ENCODE measurements around the gene TUBB4A. TPM values are rescaled to one million over a fixed set of nuclear protein-coding genes. Genes with fewer than 3 reads are reported as not detected.

The TUBB4A gene
- total and polyA plus RNA-seq, 9 of the 15 experiments (the other 6 are each of a cell fraction or from before 2014, with no cell fraction given): 0.14 to 7.0 (median 0.75) TPM

DNA sequence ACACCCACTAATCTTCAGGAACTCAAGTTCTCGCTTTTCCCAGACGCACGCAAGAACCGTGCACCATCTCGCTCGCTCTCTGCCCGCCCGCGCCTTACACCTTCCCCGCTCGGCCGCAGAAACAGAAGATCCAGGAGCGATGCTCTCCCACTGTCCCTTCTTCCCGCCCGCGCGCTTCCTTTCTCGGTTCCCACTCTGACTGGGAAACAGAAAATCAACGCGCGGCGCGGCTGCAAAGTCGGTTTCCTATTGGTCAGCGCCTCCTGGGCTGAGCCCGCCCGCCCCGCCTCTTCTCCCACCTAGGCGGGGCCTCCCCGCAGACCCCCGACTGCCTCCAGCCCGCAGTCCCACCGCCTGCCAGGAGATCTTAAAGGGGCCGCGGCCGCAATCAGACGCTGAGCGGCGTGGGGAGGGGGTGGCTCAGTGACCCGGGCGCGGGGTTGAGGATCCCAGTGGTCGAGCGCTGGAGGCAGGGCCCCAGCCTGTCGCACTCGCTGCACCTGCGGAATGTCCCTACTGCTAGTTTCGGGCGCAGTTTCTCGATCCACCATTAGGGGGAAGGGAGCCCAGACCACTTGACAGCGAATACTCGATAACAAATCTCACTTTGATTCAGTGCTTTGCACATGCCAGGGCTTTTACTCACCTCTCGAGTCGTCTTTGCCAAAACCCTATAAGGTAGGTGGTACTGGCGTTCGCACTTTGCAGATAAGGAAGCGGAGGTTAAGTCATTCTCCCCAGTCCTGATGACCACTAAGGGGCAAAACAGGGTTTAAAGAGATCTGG lies 41.8 kb downstream of the TUBB4A start (continued):
- TF ChIP-seq, protein P1, sequence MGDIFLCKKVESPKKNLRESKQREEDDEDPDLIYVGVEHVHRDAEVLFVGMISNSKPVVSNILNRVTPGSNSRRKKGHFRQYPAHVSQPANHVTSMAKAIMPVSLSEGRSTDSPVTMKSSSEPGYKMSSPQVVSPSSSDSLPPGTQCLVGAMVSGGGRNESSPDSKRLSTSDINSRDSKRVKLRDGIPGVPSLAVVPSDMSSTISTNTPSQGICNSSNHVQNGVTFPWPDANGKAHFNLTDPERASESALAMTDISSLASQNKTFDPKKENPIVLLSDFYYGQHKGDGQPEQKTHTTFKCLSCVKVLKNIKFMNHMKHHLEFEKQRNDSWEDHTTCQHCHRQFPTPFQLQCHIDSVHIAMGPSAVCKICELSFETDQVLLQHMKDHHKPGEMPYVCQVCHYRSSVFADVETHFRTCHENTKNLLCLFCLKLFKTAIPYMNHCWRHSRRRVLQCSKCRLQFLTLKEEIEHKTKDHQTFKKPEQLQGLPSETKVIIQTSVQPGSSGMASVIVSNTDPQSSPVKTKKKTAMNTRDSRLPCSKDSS (IDR thresholded peaks at IDR 0.05; ENCODE audit: low read depth, partially characterized antibody): no peak
- no peak for TF ChIP-seq PYGO2 (tag; IDR thresholded peaks at IDR 0.05)
- TF ChIP-seq DMBX1 (CRISPR knock-in tag; IDR thresholded peaks at IDR 0.05; ENCODE audit: borderline replicate concordance): no peak
- TF ChIP-seq, protein P2, sequence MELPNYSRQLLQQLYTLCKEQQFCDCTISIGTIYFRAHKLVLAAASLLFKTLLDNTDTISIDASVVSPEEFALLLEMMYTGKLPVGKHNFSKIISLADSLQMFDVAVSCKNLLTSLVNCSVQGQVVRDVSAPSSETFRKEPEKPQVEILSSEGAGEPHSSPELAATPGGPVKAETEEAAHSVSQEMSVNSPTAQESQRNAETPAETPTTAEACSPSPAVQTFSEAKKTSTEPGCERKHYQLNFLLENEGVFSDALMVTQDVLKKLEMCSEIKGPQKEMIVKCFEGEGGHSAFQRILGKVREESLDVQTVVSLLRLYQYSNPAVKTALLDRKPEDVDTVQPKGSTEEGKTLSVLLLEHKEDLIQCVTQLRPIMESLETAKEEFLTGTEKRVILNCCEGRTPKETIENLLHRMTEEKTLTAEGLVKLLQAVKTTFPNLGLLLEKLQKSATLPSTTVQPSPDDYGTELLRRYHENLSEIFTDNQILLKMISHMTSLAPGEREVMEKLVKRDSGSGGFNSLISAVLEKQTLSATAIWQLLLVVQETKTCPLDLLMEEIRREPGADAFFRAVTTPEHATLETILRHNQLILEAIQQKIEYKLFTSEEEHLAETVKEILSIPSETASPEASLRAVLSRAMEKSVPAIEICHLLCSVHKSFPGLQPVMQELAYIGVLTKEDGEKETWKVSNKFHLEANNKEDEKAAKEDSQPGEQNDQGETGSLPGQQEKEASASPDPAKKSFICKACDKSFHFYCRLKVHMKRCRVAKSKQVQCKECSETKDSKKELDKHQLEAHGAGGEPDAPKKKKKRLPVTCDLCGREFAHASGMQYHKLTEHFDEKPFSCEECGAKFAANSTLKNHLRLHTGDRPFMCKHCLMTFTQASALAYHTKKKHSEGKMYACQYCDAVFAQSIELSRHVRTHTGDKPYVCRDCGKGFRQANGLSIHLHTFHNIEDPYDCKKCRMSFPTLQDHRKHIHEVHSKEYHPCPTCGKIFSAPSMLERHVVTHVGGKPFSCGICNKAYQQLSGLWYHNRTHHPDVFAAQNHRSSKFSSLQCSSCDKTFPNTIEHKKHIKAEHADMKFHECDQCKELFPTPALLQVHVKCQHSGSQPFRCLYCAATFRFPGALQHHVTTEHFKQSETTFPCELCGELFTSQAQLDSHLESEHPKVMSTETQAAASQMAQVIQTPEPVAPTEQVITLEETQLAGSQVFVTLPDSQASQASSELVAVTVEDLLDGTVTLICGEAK (IDR thresholded peaks at IDR 0.05): peak; percentile 59
- TF ChIP-seq, protein P2 (CRISPR knock-in tag; IDR thresholded peaks at IDR 0.05): no peak
- TF ChIP-seq SMARCE1 (IDR thresholded peaks at IDR 0.05): 0 out of 2 replicates have a peak, but pooled peaks have one; percentile 18
- no peak for TF ChIP-seq NELFE (IDR thresholded peaks at IDR 0.05; ENCODE audit: insufficient read depth, insufficient read length)
- TF ChIP-seq RUNX1 (IDR thresholded peaks at IDR 0.05; ENCODE audit: low read depth): no peak
- no peak for TF ChIP-seq BMI1 (IDR thresholded peaks at IDR 0.05; ENCODE audit: low read length)
- TF ChIP-seq ZNF431 (CRISPR knock-in tag; IDR thresholded peaks at IDR 0.05): no peak
- TF ChIP-seq, protein P3, sequence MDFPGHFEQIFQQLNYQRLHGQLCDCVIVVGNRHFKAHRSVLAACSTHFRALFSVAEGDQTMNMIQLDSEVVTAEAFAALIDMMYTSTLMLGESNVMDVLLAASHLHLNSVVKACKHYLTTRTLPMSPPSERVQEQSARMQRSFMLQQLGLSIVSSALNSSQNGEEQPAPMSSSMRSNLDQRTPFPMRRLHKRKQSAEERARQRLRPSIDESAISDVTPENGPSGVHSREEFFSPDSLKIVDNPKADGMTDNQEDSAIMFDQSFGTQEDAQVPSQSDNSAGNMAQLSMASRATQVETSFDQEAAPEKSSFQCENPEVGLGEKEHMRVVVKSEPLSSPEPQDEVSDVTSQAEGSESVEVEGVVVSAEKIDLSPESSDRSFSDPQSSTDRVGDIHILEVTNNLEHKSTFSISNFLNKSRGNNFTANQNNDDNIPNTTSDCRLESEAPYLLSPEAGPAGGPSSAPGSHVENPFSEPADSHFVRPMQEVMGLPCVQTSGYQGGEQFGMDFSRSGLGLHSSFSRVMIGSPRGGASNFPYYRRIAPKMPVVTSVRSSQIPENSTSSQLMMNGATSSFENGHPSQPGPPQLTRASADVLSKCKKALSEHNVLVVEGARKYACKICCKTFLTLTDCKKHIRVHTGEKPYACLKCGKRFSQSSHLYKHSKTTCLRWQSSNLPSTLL (IDR thresholded peaks at IDR 0.05): no peak
- no peak for TF ChIP-seq GATAD2B (IDR thresholded peaks at IDR 0.05; ENCODE audit: borderline replicate concordance)
- no peak for TF ChIP-seq XRCC4 (IDR thresholded peaks at IDR 0.05; ENCODE audit: extremely low read depth, insufficient read depth, insufficient read length)
- no peak for TF ChIP-seq KDM5B (IDR thresholded peaks at IDR 0.05; ENCODE audit: insufficient replicate concordance, low read depth, low read length)
- no peak for TF ChIP-seq ZNF444 (CRISPR knock-in tag; IDR thresholded peaks at IDR 0.05)
- TF ChIP-seq SNRNP70 (optimal IDR thresholded peaks at IDR 0.05; ENCODE audit: low read depth, low read length): no peak
